ENCODE data around the gene CLDN12.

DNA sequence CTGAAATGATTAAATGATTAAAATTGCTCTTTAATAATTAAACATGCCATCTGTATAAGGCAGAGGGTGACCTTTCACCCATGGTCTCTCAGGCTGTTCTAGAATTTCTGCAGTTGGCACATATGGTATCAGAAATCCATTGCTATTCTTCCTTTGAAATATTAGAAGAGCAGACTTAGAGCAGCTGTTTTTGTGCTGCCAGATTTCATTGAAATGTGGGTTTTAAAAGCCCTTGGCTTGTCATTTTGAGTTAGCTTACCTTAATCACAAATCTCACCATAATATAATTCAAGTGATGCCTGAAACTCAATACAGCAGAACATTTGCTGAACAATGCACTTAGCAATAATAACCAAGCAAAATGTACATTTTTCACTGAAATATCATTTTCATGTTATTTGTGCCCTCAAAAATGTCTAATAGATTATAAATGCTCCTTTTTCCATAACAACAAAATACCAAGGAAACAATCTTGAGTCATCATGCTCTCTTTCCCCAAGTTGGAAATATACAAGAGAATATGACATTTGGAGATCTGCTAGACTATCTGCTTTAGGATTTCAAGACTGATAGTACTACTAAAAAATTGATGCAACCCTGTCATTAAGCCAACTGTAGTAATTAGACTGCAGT is 50.1 kb downstream of the CLDN12 start:
- TF ChIP-seq POLR2AphosphoS5 (IDR thresholded peaks at IDR 0.05) = no peak
- TF ChIP-seq, protein P1, sequence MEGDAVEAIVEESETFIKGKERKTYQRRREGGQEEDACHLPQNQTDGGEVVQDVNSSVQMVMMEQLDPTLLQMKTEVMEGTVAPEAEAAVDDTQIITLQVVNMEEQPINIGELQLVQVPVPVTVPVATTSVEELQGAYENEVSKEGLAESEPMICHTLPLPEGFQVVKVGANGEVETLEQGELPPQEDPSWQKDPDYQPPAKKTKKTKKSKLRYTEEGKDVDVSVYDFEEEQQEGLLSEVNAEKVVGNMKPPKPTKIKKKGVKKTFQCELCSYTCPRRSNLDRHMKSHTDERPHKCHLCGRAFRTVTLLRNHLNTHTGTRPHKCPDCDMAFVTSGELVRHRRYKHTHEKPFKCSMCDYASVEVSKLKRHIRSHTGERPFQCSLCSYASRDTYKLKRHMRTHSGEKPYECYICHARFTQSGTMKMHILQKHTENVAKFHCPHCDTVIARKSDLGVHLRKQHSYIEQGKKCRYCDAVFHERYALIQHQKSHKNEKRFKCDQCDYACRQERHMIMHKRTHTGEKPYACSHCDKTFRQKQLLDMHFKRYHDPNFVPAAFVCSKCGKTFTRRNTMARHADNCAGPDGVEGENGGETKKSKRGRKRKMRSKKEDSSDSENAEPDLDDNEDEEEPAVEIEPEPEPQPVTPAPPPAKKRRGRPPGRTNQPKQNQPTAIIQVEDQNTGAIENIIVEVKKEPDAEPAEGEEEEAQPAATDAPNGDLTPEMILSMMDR (IDR thresholded peaks at IDR 0.05) = no peak
- no peak for TF ChIP-seq POLR2A (IDR thresholded peaks at IDR 0.05)
